ENCODE results near the gene NGEF.

The NGEF gene

DNA sequence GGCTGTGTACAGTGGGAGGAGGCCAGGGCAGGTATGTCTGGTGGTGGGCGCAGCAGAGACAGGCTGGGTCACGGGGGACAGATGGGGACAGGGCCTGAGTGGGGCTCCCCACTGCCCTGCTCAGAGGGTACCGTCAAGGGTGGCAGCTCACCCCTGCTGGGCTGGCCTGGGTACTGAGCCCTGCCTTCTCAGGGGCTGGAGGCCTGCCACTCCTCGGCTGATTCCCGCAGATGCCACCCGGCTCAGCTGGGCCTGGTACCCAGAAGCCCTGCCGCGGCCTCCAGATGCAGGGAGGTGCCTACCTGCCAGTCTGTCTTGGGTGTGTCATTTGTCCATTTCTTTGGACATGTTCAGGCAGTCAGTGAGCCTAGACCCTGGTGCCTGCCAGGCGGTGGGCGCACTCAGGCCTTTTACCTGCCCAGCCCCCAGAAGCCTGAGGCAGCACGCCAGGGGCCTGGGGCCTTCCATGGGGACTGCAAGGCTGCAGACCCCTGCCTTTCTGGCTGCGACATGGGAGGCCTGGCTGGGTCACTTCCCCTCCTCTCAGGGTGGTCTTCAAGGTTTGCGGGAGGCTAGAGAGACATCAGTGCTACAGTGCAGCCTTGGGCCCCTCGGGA lies 139.7 kb downstream of the NGEF start:
- Histone ChIP-seq H3K79me2 (ENCODE audit: control insufficient read depth, insufficient read depth, low read length, poor library complexity) (no peaks in the 10 kb centered on the region), H3K18ac (ENCODE audit: low read length) (no peak overlapping the region)
- WGBS (ENCODE audit: extremely low coverage, insufficient coverage, insufficient read length) = no CpG with 5 or more reads among the region's 14 CpGs

DNA sequence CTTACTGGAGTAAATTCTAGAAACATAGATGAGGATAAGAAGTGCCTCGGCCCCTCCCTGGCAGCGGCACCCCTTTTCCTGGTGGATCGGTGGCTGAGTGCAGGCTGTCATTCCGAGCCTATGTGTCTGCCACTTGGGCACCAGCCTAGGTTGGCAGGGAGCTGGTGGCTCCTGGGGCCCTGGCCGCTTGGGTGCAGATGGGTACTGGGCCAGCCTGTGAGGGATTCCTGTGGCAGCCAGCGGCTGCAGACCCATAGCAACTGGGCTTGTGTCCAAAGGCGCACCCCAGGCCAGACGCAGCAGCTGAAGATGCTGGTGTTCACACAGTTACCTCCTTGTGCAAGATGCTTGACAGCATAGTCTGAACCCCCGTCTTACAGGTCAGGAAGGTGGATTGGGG lies 140.2 kb downstream of the NGEF start:
- Histone ChIP-seq H2AFZ (ENCODE audit: insufficient read depth, low read length, poor library complexity) (no peak overlapping the region), H3K36me3 (ENCODE audit: control insufficient read depth in 1 of 2, insufficient read depth in 2 of 2, low read length in 2 of 2) (peaks cover 0 to 1% of the 10 kb centered on the region in 2 experiments), H3K27me3 (ENCODE audit: insufficient read depth, low read length) (peaks cover 17% of the 10 kb centered on the region), H3K14ac (ENCODE audit: low read length) (no peak overlapping the region), H3K27ac (ENCODE audit: low read depth, low read length) (no peak overlapping the region), H3K9ac (ENCODE audit: low read length) (no peak overlapping the region), H2BK120ac (ENCODE audit: insufficient read depth, low read length, poor library complexity) (no peak overlapping the region), H3K9me3 (ENCODE audit: insufficient read depth, low read depth, low read length) (no peaks in the 10 kb centered on the region), H2AK5ac (ENCODE audit: low read length) (no peak overlapping the region), H3K4me3 (ENCODE audit: low read depth, low read length) (no peak overlapping the region), H3K4me2 (ENCODE audit: low read length) (no peak overlapping the region), H3K23ac (ENCODE audit: low read length) (no peak overlapping the region), H2BK12ac (ENCODE audit: low read length) (no peak overlapping the region), H3K4me1 (ENCODE audit: control insufficient read depth in 1 of 2, insufficient read depth in 2 of 2, low read length in 2 of 2) (peaks cover 4 to 12% of the 10 kb centered on the region in 2 experiments), H3K18ac (ENCODE audit: low read length) (no peak overlapping the region), H3K79me2 (ENCODE audit: control insufficient read depth, insufficient read depth, low read length, poor library complexity) (no peaks in the 10 kb centered on the region), H4K91ac (ENCODE audit: low read depth, low read length) (no peak overlapping the region), H2BK5ac (ENCODE audit: low read depth, low read length, poor library complexity) (no peak overlapping the region), H3K4ac (ENCODE audit: low read depth, low read length) (no peak overlapping the region), H4K12ac (ENCODE audit: low read depth, low read length) (no peak overlapping the region), H3K79me1 (ENCODE audit: low read length) (no peaks in the 10 kb centered on the region), H4K8ac (ENCODE audit: low read depth, low read length) (no peak overlapping the region)
- no CpG with 5 or more reads among the region's 9 CpGs for WGBS (ENCODE audit: extremely low coverage, insufficient coverage, insufficient read length)
- DNase-seq = no peak

More for the DNA sequence above, 139.7 kb downstream of the NGEF start:
- H2BK12ac ChIP-seq (ENCODE audit: low read length) = no peak overlapping the region
- no peak overlapping the region for H4K8ac ChIP-seq (ENCODE audit: low read depth, low read length)
- H3K27me3 ChIP-seq (ENCODE audit: insufficient read depth, low read length) = peaks cover 17% of the 10 kb centered on the region
- H2BK5ac ChIP-seq (ENCODE audit: low read depth, low read length, poor library complexity) = no peak overlapping the region
- H3K9ac ChIP-seq (ENCODE audit: low read length) = no peak overlapping the region
- no peak overlapping the region for H2AK5ac ChIP-seq (ENCODE audit: low read length)
- no peak overlapping the region for H3K27ac ChIP-seq (ENCODE audit: low read depth, low read length)
- H4K91ac ChIP-seq (ENCODE audit: low read depth, low read length) = no peak overlapping the region
- peaks cover 0 to 1% of the 10 kb centered on the region in 2 experiments for H3K36me3 ChIP-seq (ENCODE audit: control insufficient read depth in 1 of 2, insufficient read depth in 2 of 2, low read length in 2 of 2)
- no peak overlapping the region for H4K12ac ChIP-seq (ENCODE audit: low read depth, low read length)
- H2AFZ ChIP-seq (ENCODE audit: insufficient read depth, low read length, poor library complexity) = no peak overlapping the region
- H3K4me2 ChIP-seq (ENCODE audit: low read length) = no peak overlapping the region
- DNase-seq = no peak
- no peaks in the 10 kb centered on the region for H3K9me3 ChIP-seq (ENCODE audit: insufficient read depth, low read depth, low read length)
- no peak overlapping the region for H3K4me3 ChIP-seq (ENCODE audit: low read depth, low read length)
- H3K23ac ChIP-seq (ENCODE audit: low read length) = no peak overlapping the region
- no peak overlapping the region for H3K14ac ChIP-seq (ENCODE audit: low read length)
- peaks cover 4 to 12% of the 10 kb centered on the region in 2 experiments for H3K4me1 ChIP-seq (ENCODE audit: control insufficient read depth in 1 of 2, insufficient read depth in 2 of 2, low read length in 2 of 2)
- no peaks in the 10 kb centered on the region for H3K79me1 ChIP-seq (ENCODE audit: low read length)
- H2BK120ac ChIP-seq (ENCODE audit: insufficient read depth, low read length, poor library complexity) = no peak overlapping the region
- H3K4ac ChIP-seq (ENCODE audit: low read depth, low read length) = no peak overlapping the region

DNA sequence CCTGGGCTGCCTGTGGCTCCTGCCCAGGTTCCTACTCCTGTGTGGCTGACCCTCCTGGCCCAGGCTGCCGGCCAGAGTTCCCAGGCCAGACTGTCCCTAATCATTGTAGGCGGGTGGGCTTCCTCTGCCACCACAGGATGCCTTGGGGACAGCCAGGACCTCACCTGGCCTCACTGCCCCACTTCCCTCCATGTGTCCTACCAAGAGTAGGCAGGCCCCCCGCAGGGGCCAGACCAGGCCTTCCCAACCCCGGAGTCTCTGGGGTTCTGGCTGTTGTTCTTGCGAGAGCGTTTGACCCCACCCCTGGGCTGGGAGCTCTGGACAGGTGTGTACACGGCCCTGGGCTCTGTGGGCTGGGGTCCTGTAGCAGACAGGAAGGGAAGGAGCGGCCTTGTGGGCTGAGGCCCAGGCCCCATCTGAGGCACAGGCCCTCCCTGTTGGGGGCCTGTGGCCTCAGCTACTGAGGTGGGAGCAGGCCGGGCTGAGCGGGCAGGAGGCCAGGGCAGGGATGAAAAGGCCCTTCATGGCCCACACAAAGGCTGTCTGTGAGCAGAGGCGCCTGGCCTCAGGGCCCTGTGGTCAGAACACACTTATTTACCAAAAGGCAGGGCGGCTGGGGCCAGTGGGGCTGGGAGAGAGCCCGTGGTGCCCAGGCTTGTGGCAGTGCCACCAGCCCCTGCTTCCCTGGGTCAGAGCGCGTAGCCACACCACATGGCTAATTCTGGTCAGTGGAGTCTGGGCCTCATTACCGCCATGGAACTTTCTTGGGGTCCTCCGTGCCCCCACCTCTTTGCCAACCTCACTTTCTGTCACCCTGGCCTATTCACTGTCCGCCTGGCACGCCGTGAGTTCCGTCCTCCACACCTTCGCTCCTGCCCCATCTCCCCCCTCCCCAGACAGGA lies 141.0 kb downstream of the NGEF start:
- no CpG with 5 or more reads among the region's 22 CpGs for WGBS (ENCODE audit: extremely low coverage, insufficient coverage, insufficient read length)
- Histone ChIP-seq H3K27me3 (ENCODE audit: insufficient read depth, low read length) (peaks cover 16% of the 10 kb centered on the region), H3K18ac (ENCODE audit: low read length) (no peak overlapping the region)

DNA sequence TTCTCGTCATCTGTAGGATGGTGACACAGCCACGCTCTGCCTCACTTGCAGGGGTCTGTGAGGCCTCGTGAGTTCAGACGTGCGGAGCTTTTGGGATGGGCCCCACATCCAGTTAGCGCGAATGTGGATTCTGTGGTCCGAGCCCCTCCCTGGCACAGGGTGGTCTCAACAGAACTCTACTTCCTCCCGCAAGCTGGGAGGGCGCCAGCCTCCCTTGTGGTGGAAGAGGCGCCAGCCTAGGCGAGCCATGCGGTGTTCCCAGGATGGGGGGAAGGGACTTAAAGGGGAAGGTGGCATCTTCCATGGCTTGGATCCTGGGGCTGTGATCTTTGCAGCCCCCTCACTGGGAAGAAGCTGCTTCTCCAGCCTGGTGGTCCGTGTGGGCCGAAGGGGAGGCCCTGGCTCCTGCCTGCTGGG lies 141.6 kb downstream of the NGEF start:
- H3K27ac ChIP-seq (ENCODE audit: low read depth, low read length) = no peak overlapping the region
- H3K79me2 ChIP-seq (ENCODE audit: control insufficient read depth, insufficient read depth, low read length, poor library complexity) = no peaks in the 10 kb centered on the region
- no peaks in the 10 kb centered on the region for H3K79me1 ChIP-seq (ENCODE audit: low read length)
- H3K4me1 ChIP-seq (ENCODE audit: control insufficient read depth in 1 of 2, insufficient read depth in 2 of 2, low read length in 2 of 2) = peaks cover 4 to 7% of the 10 kb centered on the region in 2 experiments
- no peak overlapping the region for H2BK120ac ChIP-seq (ENCODE audit: insufficient read depth, low read length, poor library complexity)
- no peak overlapping the region for H2BK12ac ChIP-seq (ENCODE audit: low read length)
- no peak overlapping the region for H3K4ac ChIP-seq (ENCODE audit: low read depth, low read length)
- no peak overlapping the region for H4K91ac ChIP-seq (ENCODE audit: low read depth, low read length)
- H2AK5ac ChIP-seq (ENCODE audit: low read length) = no peak overlapping the region
- no peak overlapping the region for H3K14ac ChIP-seq (ENCODE audit: low read length)
- WGBS (ENCODE audit: extremely low coverage, insufficient coverage, insufficient read length) = no CpG with 5 or more reads among the region's 15 CpGs
- no peak overlapping the region for H3K18ac ChIP-seq (ENCODE audit: low read length)
- no peak overlapping the region for H2AFZ ChIP-seq (ENCODE audit: insufficient read depth, low read length, poor library complexity)
- H3K4me3 ChIP-seq (ENCODE audit: low read depth, low read length) = no peak overlapping the region
- peaks cover 9% of the 10 kb centered on the region for H3K27me3 ChIP-seq (ENCODE audit: insufficient read depth, low read length)
- no peak for DNase-seq
- H3K9me3 ChIP-seq (ENCODE audit: insufficient read depth, low read depth, low read length) = no peaks in the 10 kb centered on the region
- no peak overlapping the region for H2BK5ac ChIP-seq (ENCODE audit: low read depth, low read length, poor library complexity)
- H4K8ac ChIP-seq (ENCODE audit: low read depth, low read length) = no peak overlapping the region
- no peak overlapping the region for H3K23ac ChIP-seq (ENCODE audit: low read length)
- H3K9ac ChIP-seq (ENCODE audit: low read length) = no peak overlapping the region
- H4K12ac ChIP-seq (ENCODE audit: low read depth, low read length) = no peak overlapping the region
- no peak overlapping the region for H3K4me2 ChIP-seq (ENCODE audit: low read length)
- H3K36me3 ChIP-seq (ENCODE audit: control insufficient read depth in 1 of 2, insufficient read depth in 2 of 2, low read length in 2 of 2) = peaks cover 0 to 3% of the 10 kb centered on the region in 2 experiments

More for the DNA sequence above, 141.0 kb downstream of the NGEF start:
- H3K9ac ChIP-seq (ENCODE audit: low read length) = no peak overlapping the region
- no peak overlapping the region for H2BK120ac ChIP-seq (ENCODE audit: insufficient read depth, low read length, poor library complexity)
- H3K36me3 ChIP-seq (ENCODE audit: control insufficient read depth in 1 of 2, insufficient read depth in 2 of 2, low read length in 2 of 2) = peaks cover 0 to 3% of the 10 kb centered on the region in 2 experiments
- no peak overlapping the region for H4K12ac ChIP-seq (ENCODE audit: low read depth, low read length)
- H3K79me2 ChIP-seq (ENCODE audit: control insufficient read depth, insufficient read depth, low read length, poor library complexity) = no peaks in the 10 kb centered on the region
- no peak overlapping the region for H2AFZ ChIP-seq (ENCODE audit: insufficient read depth, low read length, poor library complexity)
- H2BK5ac ChIP-seq (ENCODE audit: low read depth, low read length, poor library complexity) = no peak overlapping the region
- no peak overlapping the region for H3K4ac ChIP-seq (ENCODE audit: low read depth, low read length)
- no peak overlapping the region for H3K4me2 ChIP-seq (ENCODE audit: low read length)
- H2AK5ac ChIP-seq (ENCODE audit: low read length) = no peak overlapping the region
- peaks cover 4 to 12% of the 10 kb centered on the region in 2 experiments for H3K4me1 ChIP-seq (ENCODE audit: control insufficient read depth in 1 of 2, insufficient read depth in 2 of 2, low read length in 2 of 2)
- H2BK12ac ChIP-seq (ENCODE audit: low read length) = no peak overlapping the region
- no peak overlapping the region for H4K91ac ChIP-seq (ENCODE audit: low read depth, low read length)
- H4K8ac ChIP-seq (ENCODE audit: low read depth, low read length) = no peak overlapping the region
- H3K23ac ChIP-seq (ENCODE audit: low read length) = no peak overlapping the region
- DNase-seq = no peak
- no peak overlapping the region for H3K14ac ChIP-seq (ENCODE audit: low read length)
- H3K4me3 ChIP-seq (ENCODE audit: low read depth, low read length) = no peak overlapping the region
- H3K79me1 ChIP-seq (ENCODE audit: low read length) = no peaks in the 10 kb centered on the region
- no peaks in the 10 kb centered on the region for H3K9me3 ChIP-seq (ENCODE audit: insufficient read depth, low read depth, low read length)
- H3K27ac ChIP-seq (ENCODE audit: low read depth, low read length) = no peak overlapping the region
